GM18867 (cell line): ENCODE results near the gene KEAP1.

ENCODE experiments used
- ATAC-seq: cut with Tn5 transposase; IDR thresholded peaks from one replicate; pipeline ENCODE4 v1.9.1; 2021; ENCODE audit warnings: mild to moderate bottlenecking, moderate library complexity; ENCODE audit not compliant: unreplicated experiment

KEAP1 gene

GRCh38 chr19:10450853-10451609 is 52.1 kb downstream of the KEAP1 start:
- no peak for ATAC-seq

GRCh38 chr19:10450191-10450852 is 52.8 kb downstream of the KEAP1 start:
- ATAC-seq, result no peak

DNA sequence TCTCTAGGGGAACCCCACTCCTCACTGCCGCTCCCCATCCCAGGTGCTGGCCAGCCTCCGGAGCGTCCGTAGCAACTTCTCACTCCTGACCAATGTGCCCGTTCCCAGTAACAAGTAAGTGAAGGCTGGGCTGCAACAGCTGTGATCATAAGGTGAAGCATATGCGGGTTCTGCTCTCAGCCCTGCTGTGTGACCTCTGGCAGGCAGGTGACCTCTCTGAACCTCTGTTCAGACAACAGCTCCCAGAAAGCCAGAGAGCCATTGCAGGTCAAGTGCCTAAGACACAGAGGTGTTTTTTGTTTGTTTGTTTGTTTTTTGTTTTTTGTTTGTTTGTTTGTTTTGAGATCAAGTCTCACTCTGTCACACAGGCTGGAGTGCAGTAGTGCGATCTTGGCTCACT is 54.1 kb downstream of the KEAP1 start:
- no peak for ATAC-seq

DNA sequence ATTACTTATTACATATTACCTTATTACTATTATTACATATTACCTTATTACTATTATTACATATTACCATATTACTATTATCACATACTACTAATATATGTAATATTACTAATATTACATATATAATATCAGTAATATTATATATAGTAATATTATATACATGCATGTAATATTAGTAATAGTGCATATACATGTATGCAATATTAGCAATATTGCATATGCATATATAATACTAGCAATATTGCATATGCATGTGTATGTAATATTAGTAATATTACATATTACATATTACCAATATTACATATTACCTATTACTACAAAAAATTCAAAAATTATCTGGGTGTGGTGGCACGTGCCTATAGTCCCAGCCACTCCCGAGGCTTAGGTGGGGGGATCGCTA is 60.5 kb downstream of the KEAP1 start:
- ATAC-seq, result no peak

- no peak for ATAC-seq
Measured at GRCh38 chr19:10439588-10439987, 63.6 kb downstream of the KEAP1 start.
